ENCODE data around the gene PLGRKT.
A peak's percentile ranks its signal among the peaks of the same experiment; 100 is the strongest.
"Not testable (repeated sequence)": the region's sequence is repeated elsewhere in the genome, so short reads cannot be mapped to it uniquely, and the experiment has no call there.

The PLGRKT gene

GRCh38 chr9:5375790-5376477, 61.8 kb downstream of the PLGRKT start:
- DNase-seq (ENCODE audit: low read depth): no peak

GRCh38 chr9:5375091-5375490, 62.6 kb downstream of the PLGRKT start:
- DNase-seq (ENCODE audit: low read depth): peak; percentile 21

GRCh38 chr9:5364294-5365024, 73.3 kb downstream of the PLGRKT start:
- no peak for DNase-seq (ENCODE audit: low read depth)

GRCh38 chr9:5361326-5362010, 76.3 kb downstream of the PLGRKT start:
- DNase-seq (ENCODE audit: low read depth): no peak

GRCh38 chr9:5360341-5360740, 77.4 kb downstream of the PLGRKT start:
- no peak for DNase-seq (ENCODE audit: low read depth)

- DNase-seq (ENCODE audit: low read depth): no peak
Measured at GRCh38 chr9:5357431-5358105, 80.2 kb downstream of the PLGRKT start.

GRCh38 chr9:5355817-5356216, 81.9 kb downstream of the PLGRKT start:
- DNase-seq (ENCODE audit: low read depth): no peak

GRCh38 chr9:5355226-5355625, 82.5 kb downstream of the PLGRKT start:
- no peak for DNase-seq (ENCODE audit: low read depth)

GRCh38 chr9:5354184-5354583, 83.5 kb downstream of the PLGRKT start:
- DNase-seq (ENCODE audit: low read depth): no peak

GRCh38 chr9:5352637-5353248, 85.0 kb downstream of the PLGRKT start:
- no peak for DNase-seq (ENCODE audit: low read depth)

- DNase-seq (ENCODE audit: low read depth): not testable (repeated sequence)
Measured at GRCh38 chr9:5338992-5339981, 98.4 kb downstream of the PLGRKT start, which contains the start of gene RLN1. Gene RLN1 (minus strand): TSS chr9:5339876. CDS start chr9:5339746, 130 bp downstream.

- no peak for DNase-seq (ENCODE audit: low read depth)
Measured at GRCh38 chr9:5336688-5337087, 101.0 kb downstream of the PLGRKT start.

- DNase-seq (ENCODE audit: low read depth): not testable (repeated sequence)
Measured at GRCh38 chr9:5331276-5331675, 106.4 kb downstream of the PLGRKT start.

- DNase-seq (ENCODE audit: low read depth): peak; percentile 2
Measured at GRCh38 chr9:5326893-5327548, 110.7 kb downstream of the PLGRKT start.

- DNase-seq (ENCODE audit: low read depth): no peak
Measured at GRCh38 chr9:5326187-5326586, 111.5 kb downstream of the PLGRKT start.

- DNase-seq (ENCODE audit: low read depth): not testable (repeated sequence)
Measured at GRCh38 chr9:5321601-5322000, 116.1 kb downstream of the PLGRKT start.

- no peak for DNase-seq (ENCODE audit: low read depth)
Measured at GRCh38 chr9:5321058-5321457, 116.7 kb downstream of the PLGRKT start.

- not testable (repeated sequence) for DNase-seq (ENCODE audit: low read depth)
Measured at GRCh38 chr9:5316406-5316805, 121.3 kb downstream of the PLGRKT start.

GRCh38 chr9:5315187-5315923, 122.4 kb downstream of the PLGRKT start:
- no peak for DNase-seq (ENCODE audit: low read depth)
